ENCODE results near the gene RARB. TPM values are rescaled to one million over a fixed set of nuclear protein-coding genes. Genes with fewer than 3 reads are reported as not detected.

Gene RARB
- total and polyA plus RNA-seq, 2 experiments from 2014 or later: 0.14 to 0.42 TPM

DNA sequence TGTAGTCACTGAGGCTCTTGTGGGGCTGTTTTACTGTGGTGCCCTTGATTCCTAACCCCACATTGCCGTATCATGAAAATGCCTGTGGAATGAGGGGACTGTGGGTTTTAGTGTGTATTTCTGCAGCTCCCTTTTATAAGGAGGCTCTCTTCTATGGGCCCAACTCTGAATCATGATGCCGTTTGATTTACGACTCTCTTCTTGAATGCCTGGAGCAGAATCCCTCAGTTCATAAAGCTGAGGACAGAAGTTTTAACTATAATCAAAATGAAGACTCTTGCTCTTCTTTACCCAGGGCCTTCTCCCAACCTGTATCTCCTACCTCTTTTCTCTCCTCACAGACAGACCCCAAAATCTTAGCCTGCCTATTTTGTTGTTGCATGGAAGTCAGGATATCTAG, 109.5 kb downstream of the RARB start:
- DNase-seq (ENCODE audit: low spot score) (no peak), ATAC-seq (no peak)
- H3K9me2 ChIP-seq (ENCODE audit: insufficient read depth): no peaks in the 10 kb centered on the region; the same call in 1 of the 2 replicates
- H3K27ac Mint-ChIP-seq: no peak overlapping the region
- H3K4me2 ChIP-seq: no peak overlapping the region
- H3K4me3 Mint-ChIP-seq: no peak overlapping the region
- no peaks in the 10 kb centered on the region for H3K4me1 Mint-ChIP-seq
- no peaks in the 10 kb centered on the region for H4K20me1 ChIP-seq (replicated peaks; ENCODE audit: insufficient read depth)
- 0 out of 3 replicates have a peak, but pooled peaks cover 2% of the 10 kb centered on the region for H3K9me3 Mint-ChIP-seq
- H3K36me3 Mint-ChIP-seq (ENCODE audit: low read depth): no peaks in the 10 kb centered on the region
- no peaks in the 10 kb centered on the region for H3K27me3 ChIP-seq (ENCODE audit: insufficient read depth)
- H3K27me3 Mint-ChIP-seq (ENCODE audit: insufficient read depth, low read depth, poor library complexity): no peaks in the 10 kb centered on the region
- H3K79me2 ChIP-seq (replicated peaks; ENCODE audit: insufficient read depth): no peaks in the 10 kb centered on the region
- TF ChIP-seq STAT1 (IDR thresholded peaks at IDR 0.05; ENCODE audit: unreplicated experiment) (no peak), POLR2AphosphoS5 (IDR thresholded peaks at IDR 0.05; ENCODE audit: low read depth) (no peak), ZNF114 (CRISPR knock-in tag; IDR thresholded peaks at IDR 0.05) (no peak), NANOG (IDR thresholded peaks at IDR 0.05; ENCODE audit: borderline replicate concordance) (no peak), ZNF462 (CRISPR knock-in tag; IDR thresholded peaks at IDR 0.05) (no peak), CREB1 (CRISPR knock-in tag; IDR thresholded peaks at IDR 0.05; ENCODE audit: low read depth) (no peak), EZH2 (IDR thresholded peaks at IDR 0.05; ENCODE audit: low read depth, unreplicated experiment) (no peak), ETS1 (IDR thresholded peaks at IDR 0.05) (no peak), EZH2phosphoT487 (IDR thresholded peaks at IDR 0.05; ENCODE audit: unreplicated experiment) (no peak)
- TF ChIP-seq, protein P1, sequence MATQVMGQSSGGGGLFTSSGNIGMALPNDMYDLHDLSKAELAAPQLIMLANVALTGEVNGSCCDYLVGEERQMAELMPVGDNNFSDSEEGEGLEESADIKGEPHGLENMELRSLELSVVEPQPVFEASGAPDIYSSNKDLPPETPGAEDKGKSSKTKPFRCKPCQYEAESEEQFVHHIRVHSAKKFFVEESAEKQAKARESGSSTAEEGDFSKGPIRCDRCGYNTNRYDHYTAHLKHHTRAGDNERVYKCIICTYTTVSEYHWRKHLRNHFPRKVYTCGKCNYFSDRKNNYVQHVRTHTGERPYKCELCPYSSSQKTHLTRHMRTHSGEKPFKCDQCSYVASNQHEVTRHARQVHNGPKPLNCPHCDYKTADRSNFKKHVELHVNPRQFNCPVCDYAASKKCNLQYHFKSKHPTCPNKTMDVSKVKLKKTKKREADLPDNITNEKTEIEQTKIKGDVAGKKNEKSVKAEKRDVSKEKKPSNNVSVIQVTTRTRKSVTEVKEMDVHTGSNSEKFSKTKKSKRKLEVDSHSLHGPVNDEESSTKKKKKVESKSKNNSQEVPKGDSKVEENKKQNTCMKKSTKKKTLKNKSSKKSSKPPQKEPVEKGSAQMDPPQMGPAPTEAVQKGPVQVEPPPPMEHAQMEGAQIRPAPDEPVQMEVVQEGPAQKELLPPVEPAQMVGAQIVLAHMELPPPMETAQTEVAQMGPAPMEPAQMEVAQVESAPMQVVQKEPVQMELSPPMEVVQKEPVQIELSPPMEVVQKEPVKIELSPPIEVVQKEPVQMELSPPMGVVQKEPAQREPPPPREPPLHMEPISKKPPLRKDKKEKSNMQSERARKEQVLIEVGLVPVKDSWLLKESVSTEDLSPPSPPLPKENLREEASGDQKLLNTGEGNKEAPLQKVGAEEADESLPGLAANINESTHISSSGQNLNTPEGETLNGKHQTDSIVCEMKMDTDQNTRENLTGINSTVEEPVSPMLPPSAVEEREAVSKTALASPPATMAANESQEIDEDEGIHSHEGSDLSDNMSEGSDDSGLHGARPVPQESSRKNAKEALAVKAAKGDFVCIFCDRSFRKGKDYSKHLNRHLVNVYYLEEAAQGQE (IDR thresholded peaks at IDR 0.05; ENCODE audit: unreplicated experiment): no peak
- TF ChIP-seq, protein P2, sequence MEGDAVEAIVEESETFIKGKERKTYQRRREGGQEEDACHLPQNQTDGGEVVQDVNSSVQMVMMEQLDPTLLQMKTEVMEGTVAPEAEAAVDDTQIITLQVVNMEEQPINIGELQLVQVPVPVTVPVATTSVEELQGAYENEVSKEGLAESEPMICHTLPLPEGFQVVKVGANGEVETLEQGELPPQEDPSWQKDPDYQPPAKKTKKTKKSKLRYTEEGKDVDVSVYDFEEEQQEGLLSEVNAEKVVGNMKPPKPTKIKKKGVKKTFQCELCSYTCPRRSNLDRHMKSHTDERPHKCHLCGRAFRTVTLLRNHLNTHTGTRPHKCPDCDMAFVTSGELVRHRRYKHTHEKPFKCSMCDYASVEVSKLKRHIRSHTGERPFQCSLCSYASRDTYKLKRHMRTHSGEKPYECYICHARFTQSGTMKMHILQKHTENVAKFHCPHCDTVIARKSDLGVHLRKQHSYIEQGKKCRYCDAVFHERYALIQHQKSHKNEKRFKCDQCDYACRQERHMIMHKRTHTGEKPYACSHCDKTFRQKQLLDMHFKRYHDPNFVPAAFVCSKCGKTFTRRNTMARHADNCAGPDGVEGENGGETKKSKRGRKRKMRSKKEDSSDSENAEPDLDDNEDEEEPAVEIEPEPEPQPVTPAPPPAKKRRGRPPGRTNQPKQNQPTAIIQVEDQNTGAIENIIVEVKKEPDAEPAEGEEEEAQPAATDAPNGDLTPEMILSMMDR (conservative IDR thresholded peaks at IDR 0.05; ENCODE audit: low read depth in 2 of 2): no peak
- no peaks in the 10 kb centered on the region for H3K4me1 ChIP-seq (ENCODE audit: insufficient read depth)
- no peaks in the 10 kb centered on the region for H3K36me3 ChIP-seq (ENCODE audit: insufficient read depth)
- no peak overlapping the region for H2AFZ ChIP-seq
- H3K4me3 ChIP-seq: no peak overlapping the region
- H3K27ac ChIP-seq (ENCODE audit: low read depth): no peak overlapping the region
- H3F3A ChIP-seq (replicated peaks; ENCODE audit: low read depth): no peaks in the 10 kb centered on the region

Measured in GM23338 (cell line).